Panc1 (cell line): ENCODE measurements around the gene CFAP157. TPM values are rescaled to one million over a fixed set of nuclear protein-coding genes. Genes with fewer than 3 reads are reported as not detected.

Experiments used
- ATAC-seq: fragments of 200-7000 bp; cut with Tn5 transposase; 2 replicates; pipeline ENCODE4 v1.9.1; 2020; ENCODE audit warnings: mild to moderate bottlenecking, moderate library complexity
- BruUV-seq: library from RNA; stranded (reverse); fragments of 400-500 nt; replicated peaks from 2 replicates; lab custom pipeline; 2021; lab: Mats Ljungman, UMichigan
- CTCF ChIA-PET: fragments of 300-600 bp; sonication (Branson Sonifier 250); formaldehyde crosslinking; loops from one replicate; lab custom pipeline; 2022; ENCODE audit warnings: antibody characterized with exemption; lab: Charles Lee
- POLR2A ChIA-PET: fragments of 300-600 bp; sonication (Branson Sonifier 250); formaldehyde crosslinking; loops from one replicate; lab custom pipeline; 2022; ENCODE audit warnings: antibody characterized with exemption; lab: Charles Lee
- DNase-seq: peaks from one replicate; pipeline ENCODE4 v3.0.0-alpha.2; 2010; ENCODE audit warnings: low read depth, low spot score
- H3K27ac ChIP-seq: 2 replicates; pipeline ENCODE4 v1.5.1; 2011; ENCODE audit warnings: mild to moderate bottlenecking, low read length, inconsistent platforms
- H3K27me3 ChIP-seq: fragments of 200-500 bp; sonication (Bioruptor generic); 2 replicates; pipeline ENCODE4 v1.6.0; 2014; ENCODE audit warnings: low read length, inconsistent platforms; ENCODE audit not compliant: control insufficient read depth, insufficient read depth
- H3K36me3 ChIP-seq: fragments of 200-500 bp; sonication (Bioruptor generic); 2 replicates; pipeline ENCODE4 v1.5.1; 2014; ENCODE audit warnings: inconsistent platforms, mild to moderate bottlenecking, low read length, moderate library complexity; ENCODE audit not compliant: control insufficient read depth, insufficient read depth
- H3K4me1 ChIP-seq: 2 replicates; pipeline ENCODE4 v1.5.1; 2011; ENCODE audit warnings: inconsistent platforms, mild to moderate bottlenecking, low read length, moderate library complexity; ENCODE audit not compliant: control insufficient read depth, insufficient read depth
- H3K4me3 ChIP-seq, 2 experiments: 2 replicates each; pipeline ENCODE4 v1.5.1; 2011 to 2012; ENCODE audit warnings: low read depth in 2 of 2, low read length in 2 of 2, mild to moderate bottlenecking in 2 of 2, inconsistent platforms in 1 of 2, moderate library complexity in 1 of 2
- H3K9me3 ChIP-seq: fragments of 200-500 bp; sonication (Bioruptor generic); 2 replicates; pipeline ENCODE4 v1.5.1; 2014; ENCODE audit warnings: low read depth, mild to moderate bottlenecking, inconsistent platforms, low read length, moderate library complexity; ENCODE audit not compliant: control insufficient read depth, insufficient read depth
- CTCF ChIP-seq: fragments of 450-650 bp; IDR thresholded peaks from 2 replicates; pipeline ENCODE4 v1.5.1; 2017; ENCODE audit warnings: mild to moderate bottlenecking
- POLR2AphosphoS5 ChIP-seq: IDR thresholded peaks from 2 replicates; pipeline ENCODE4 v1.6.1; 2012; ENCODE audit warnings: mild to moderate bottlenecking, low read depth, low read length, moderate library complexity
- REST ChIP-seq, 2 experiments: IDR thresholded peaks; 2 replicates each; pipeline ENCODE4 v1.6.1; 2011 to 2012; ENCODE audit warnings: low read depth in 2 of 2, control low read depth in 1 of 2, low read length in 1 of 2, mild to moderate bottlenecking in 1 of 2, moderate library complexity in 1 of 2; ENCODE audit not compliant: insufficient read depth in 1 of 2
- SIN3A ChIP-seq: IDR thresholded peaks from 2 replicates; pipeline ENCODE4 v1.6.1; 2012; ENCODE audit warnings: low read depth, mild to moderate bottlenecking, low read length, moderate library complexity, borderline replicate concordance; ENCODE audit not compliant: insufficient read depth
- TCF7L2 ChIP-seq: IDR thresholded peaks from 2 replicates; pipeline ENCODE4 v1.6.1; 2011; ENCODE audit warnings: mild to moderate bottlenecking, low read depth, low read length, inconsistent platforms
- in situ Hi-C: cut with HindIII; loops from 2 replicates; pipeline ENCODE4 v1.10.0; 2016; ENCODE audit warnings: low sequenced_read_pairs, low pct_unique_long_range_greater_than_20kb
- intact Hi-C: fragments of 100-400 bp; cut with micrococcal nuclease; formaldehyde crosslinking; loops from one replicate; pipeline ENCODE4 v1.10.0; 2022; ENCODE audit not compliant: unreplicated experiment
- total RNA-seq: library from RNA; stranded (reverse); gene quantifications from one replicate; pipeline ENCODE4 v1.2.1, GENCODE V29; 2021; ENCODE audit not compliant: unreplicated experiment

Gene CFAP157
- total RNA-seq, 1 experiment from 2014 or later: not detected

DNA sequence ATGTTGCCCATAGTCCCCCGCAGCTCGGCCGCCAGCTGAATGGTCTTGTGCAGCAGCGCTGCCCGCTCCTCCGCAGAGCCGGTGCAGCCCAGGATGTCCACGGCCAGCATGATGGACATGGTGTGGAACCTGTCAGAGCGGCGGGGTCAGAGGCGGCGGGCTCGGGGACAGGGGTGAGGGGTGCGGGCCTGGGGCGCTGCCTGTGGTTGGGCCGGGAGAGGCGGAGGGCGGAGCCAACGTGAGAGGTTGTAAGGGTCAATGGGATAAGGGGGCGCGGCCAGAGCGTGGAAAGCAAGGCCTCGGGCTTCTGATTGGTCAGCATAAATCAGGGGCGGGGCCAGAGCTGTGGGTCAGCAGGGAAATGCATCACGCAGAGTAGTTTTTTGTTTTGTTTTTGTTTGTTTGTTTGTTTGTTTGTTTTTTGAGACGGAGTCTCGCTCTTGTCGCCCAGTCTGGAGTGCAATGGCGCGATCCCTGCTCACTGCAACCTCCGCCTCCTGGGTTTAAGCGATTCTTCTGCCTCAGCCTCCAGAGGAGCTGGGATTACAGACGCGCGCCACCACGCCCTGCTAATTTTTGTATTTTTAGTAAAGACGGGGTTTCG is 35.1 kb downstream of the CFAP157 start:
- POLR2A ChIA-PET: interaction anchor here (0.7 kb wide), 1 partner anchor 278 kb away, joined by 9 read pairs; no protein-coding TSS in a partner anchor
- intact Hi-C loops: loop anchor here (5.0 kb wide), 1 partner anchor 180 kb away; no protein-coding TSS in a partner anchor
- in situ Hi-C loops: no loop called here
- Histone ChIP-seq H3K4me3 (peak overlapping the region; percentile 39 to 52), H3K4me1 (no peaks in the 10 kb centered on the region), H3K36me3 (no peaks in the 10 kb centered on the region), H3K27me3 (no peaks in the 10 kb centered on the region), H3K9me3 (no peaks in the 10 kb centered on the region), H3K27ac (no peak overlapping the region)
- DNase-seq (no peak), ATAC-seq (peak; percentile 78)
- no TSS peak for BruUV-seq
- no peak for TF ChIP-seq CTCF
- no peak for TF ChIP-seq TCF7L2
- TF ChIP-seq REST (IDR thresholded peaks at IDR 0.05; ENCODE audit: insufficient read depth in 1 of 2, low read depth in 2 of 2, low read length in 1 of 2): no peak
- no peak for TF ChIP-seq POLR2AphosphoS5
- no peak for TF ChIP-seq SIN3A
- CTCF ChIA-PET: no interaction called here

- peak; percentile 84 for ATAC-seq
- Histone ChIP-seq H3K4me3 (peak overlapping the region; percentile 39 to 52), H3K36me3 (no peaks in the 10 kb centered on the region), H3K9me3 (no peaks in the 10 kb centered on the region), H3K27ac (no peak overlapping the region), H3K4me1 (no peaks in the 10 kb centered on the region), H3K27me3 (no peaks in the 10 kb centered on the region)
- ChIA-PET CTCF (no interaction called here), POLR2A (interaction anchor here (0.7 kb wide), 1 partner anchor 277 kb away, joined by 9 read pairs; no protein-coding TSS in a partner anchor)
- DNase-seq: no peak
- intact Hi-C loops: loop anchor here (5.0 kb wide), 1 partner anchor 180 kb away; no protein-coding TSS in a partner anchor
- in situ Hi-C loops: no loop called here
- no peak for TF ChIP-seq REST (IDR thresholded peaks at IDR 0.05; ENCODE audit: insufficient read depth in 1 of 2, low read depth in 2 of 2, low read length in 1 of 2)
- TF ChIP-seq POLR2AphosphoS5: no peak
- no peak for TF ChIP-seq CTCF
- no peak for TF ChIP-seq SIN3A
- TF ChIP-seq TCF7L2: no peak
- no TSS peak for BruUV-seq
Observed at GRCh38 chr9:127742435-127743088, 35.8 kb downstream of the CFAP157 start.
